Right atrium auricular region (tissue), 2 donors: ENCODE measurements around the gene ANKRD6. TPM values are rescaled to one million over a fixed set of nuclear protein-coding genes. Genes with fewer than 3 reads are reported as not detected.

ENCODE experiments used
- DNase-seq: peaks from one replicate; pipeline ENCODE4 v3.0.0-alpha.2; 2019; ENCODE audit warnings: low spot score
- H3K27ac ChIP-seq, 2 donors: fragments of 200-600 bp; sonication (generic); 1 replicate in 1 of 2; 2 replicates in 1 of 2; pipeline ENCODE4 v1.5.1; 2016 to 2019
- H3K27me3 ChIP-seq, 2 donors: fragments of 200-600 bp; sonication (generic); one replicate each; pipeline versions ENCODE4 v1.5.1 to v1.6.0; 2017 to 2019
- H3K36me3 ChIP-seq: fragments of 200-600 bp; sonication (generic); one replicate; pipeline ENCODE4 v1.5.1; 2016
- H3K4me1 ChIP-seq, 2 donors: fragments of 200-600 bp; sonication (generic); one replicate each; pipeline versions ENCODE4 v1.5.1 to v1.6.0; 2017 to 2019
- H3K4me3 ChIP-seq, 2 donors: fragments of 200-600 bp; sonication (generic); 1 replicate in 1 of 2; 2 replicates in 1 of 2; pipeline ENCODE4 v1.5.1; 2017 to 2019; ENCODE audit warnings: mild to moderate bottlenecking in 1 of 2, moderate library complexity in 1 of 2
- H3K9me3 ChIP-seq, 2 donors: fragments of 200-600 bp; sonication (generic); one replicate each; pipeline ENCODE4 v1.5.1; 2019
- total RNA-seq, 2 donors: library from RNA; depleted of rRNA; stranded (reverse); fragments of >200 nt; gene quantifications; one replicate each; pipeline ENCODE4 v1.1.0, GENCODE V29; 2016
- TF ChIP-seq, protein P1 (sequence below), 2 donors: fragments of 200-600 bp; sonication (generic); IDR thresholded peaks; one replicate each; pipeline ENCODE4 v1.5.1; 2019; ENCODE audit warnings: antibody characterized with exemption in 2 of 2

The ANKRD6 gene
- total RNA-seq, 2 donors from 2014 or later = 9.2 to 12.3 TPM

DNA sequence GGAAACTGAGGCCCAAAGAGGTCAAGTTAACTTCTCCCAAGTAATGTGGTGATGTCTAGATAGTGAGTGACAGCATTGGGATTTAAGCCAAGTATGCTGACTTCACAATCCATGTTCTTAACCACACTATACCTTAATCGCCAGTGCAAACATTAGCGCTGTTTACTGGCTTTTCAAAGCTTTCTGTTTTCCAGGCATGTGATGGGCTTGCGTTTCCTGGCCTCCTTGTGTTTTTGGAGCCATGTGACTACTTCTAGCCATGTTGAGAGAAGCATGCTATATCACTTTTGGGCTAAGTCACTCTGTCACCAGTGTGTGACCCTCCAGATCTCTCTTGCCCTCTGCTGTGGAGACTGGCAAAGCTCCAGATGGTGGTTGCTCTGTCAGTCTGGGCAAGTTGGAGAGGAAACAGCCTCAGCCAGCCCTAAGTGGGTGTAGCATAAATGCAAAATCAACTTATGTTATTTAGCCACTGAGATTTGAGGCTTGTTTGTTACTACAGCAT is 76.9 kb downstream of the ANKRD6 start:
- peaks cover 0 to 13% of the 10 kb centered on the region in 2 donors for H3K4me1 ChIP-seq
- TF ChIP-seq, protein P1, sequence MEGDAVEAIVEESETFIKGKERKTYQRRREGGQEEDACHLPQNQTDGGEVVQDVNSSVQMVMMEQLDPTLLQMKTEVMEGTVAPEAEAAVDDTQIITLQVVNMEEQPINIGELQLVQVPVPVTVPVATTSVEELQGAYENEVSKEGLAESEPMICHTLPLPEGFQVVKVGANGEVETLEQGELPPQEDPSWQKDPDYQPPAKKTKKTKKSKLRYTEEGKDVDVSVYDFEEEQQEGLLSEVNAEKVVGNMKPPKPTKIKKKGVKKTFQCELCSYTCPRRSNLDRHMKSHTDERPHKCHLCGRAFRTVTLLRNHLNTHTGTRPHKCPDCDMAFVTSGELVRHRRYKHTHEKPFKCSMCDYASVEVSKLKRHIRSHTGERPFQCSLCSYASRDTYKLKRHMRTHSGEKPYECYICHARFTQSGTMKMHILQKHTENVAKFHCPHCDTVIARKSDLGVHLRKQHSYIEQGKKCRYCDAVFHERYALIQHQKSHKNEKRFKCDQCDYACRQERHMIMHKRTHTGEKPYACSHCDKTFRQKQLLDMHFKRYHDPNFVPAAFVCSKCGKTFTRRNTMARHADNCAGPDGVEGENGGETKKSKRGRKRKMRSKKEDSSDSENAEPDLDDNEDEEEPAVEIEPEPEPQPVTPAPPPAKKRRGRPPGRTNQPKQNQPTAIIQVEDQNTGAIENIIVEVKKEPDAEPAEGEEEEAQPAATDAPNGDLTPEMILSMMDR (IDR thresholded peaks at IDR 0.05) = no peak
- H3K4me3 ChIP-seq = no peak overlapping the region
- H3K27me3 ChIP-seq = no peaks in the 10 kb centered on the region
- no peaks in the 10 kb centered on the region for H3K9me3 ChIP-seq
- H3K36me3 ChIP-seq = no peaks in the 10 kb centered on the region
- H3K27ac ChIP-seq = no peak overlapping the region
- DNase-seq = no peak

DNA sequence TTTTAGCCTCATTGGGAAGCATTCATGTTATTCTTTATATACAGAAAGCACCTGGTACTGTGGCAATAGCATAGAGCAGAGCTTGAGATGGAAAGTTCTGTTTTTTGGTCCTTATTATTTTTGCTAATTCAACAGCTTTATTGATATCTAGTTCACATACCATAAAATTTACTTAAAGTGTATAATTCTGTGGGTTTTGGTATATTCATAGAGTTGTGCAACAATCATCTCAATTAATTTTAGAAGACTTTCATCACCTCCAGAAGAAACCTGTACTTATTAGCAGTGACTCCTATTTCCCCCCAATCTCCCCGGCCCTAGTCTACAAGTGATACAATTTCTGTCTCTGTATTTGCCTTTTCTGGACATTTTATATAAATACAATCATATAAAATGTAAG is 77.4 kb downstream of the ANKRD6 start:
- H3K27me3 ChIP-seq = no peaks in the 10 kb centered on the region
- no peak for DNase-seq
- H3K9me3 ChIP-seq = no peaks in the 10 kb centered on the region
- TF ChIP-seq, protein P1 (IDR thresholded peaks at IDR 0.05) = no peak
- H3K4me1 ChIP-seq = peaks cover 0 to 13% of the 10 kb centered on the region in 2 donors
- no peak overlapping the region for H3K27ac ChIP-seq
- H3K4me3 ChIP-seq = no peak overlapping the region
- no peaks in the 10 kb centered on the region for H3K36me3 ChIP-seq

DNA sequence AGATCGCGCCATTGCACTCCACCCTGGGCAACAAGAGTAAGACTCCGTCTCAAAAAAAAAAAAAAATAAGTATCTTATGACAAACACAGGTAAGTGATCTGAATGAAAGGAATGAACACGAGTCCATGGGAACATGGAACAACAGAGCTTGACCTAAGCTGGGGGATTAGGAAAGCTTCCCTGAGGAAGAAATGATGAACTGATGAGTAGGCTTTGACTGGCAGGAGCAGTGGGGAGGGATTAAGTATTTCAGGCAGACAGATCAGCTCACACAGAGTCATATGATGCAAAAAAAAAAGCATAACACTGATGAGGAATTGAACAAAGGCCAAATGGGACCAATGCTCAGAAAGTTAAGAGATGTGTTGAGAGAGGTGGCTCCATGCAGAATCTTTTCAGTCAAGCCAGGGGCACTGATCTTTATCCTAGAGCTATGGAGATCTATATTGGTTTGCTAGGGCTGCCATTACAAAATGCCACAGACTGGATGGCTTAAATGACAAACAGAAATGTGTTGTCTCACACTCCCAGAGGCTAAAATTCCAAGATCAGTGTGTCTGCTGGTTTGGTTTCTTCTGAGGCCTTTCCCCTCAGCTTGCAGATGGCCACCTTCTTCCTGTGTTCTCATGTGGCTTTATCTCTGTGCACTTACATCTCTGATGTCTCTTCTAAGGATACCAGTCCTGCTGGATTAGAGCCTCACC is 85.6 kb downstream of the ANKRD6 start:
- Histone ChIP-seq H3K9me3 (no peaks in the 10 kb centered on the region), H3K27me3 (no peaks in the 10 kb centered on the region), H3K27ac (no peak overlapping the region), H3K4me3 (no peak overlapping the region), H3K36me3 (no peaks in the 10 kb centered on the region), H3K4me1 (no peaks in the 10 kb centered on the region)
- no peak for DNase-seq
- TF ChIP-seq, protein P1 (IDR thresholded peaks at IDR 0.05) = no peak

DNA sequence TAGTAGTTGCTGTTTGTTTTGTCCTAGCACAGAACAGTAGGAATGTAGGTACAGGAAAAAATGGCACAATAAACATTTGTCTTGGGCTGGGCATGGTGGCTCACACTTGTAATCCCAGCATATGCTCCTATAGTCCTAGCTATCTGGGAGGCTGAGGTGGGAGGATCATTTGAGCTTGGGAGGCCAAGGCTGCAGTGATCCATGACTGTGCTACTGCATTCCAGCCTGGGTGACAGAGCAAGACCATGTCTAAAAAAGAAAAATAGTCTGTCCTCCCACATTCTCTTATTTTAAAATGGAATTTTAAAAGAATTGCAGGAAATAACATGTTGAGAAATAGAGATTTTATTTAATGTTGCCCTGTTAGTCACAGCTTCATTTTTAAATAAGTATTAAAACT is 87.8 kb downstream of the ANKRD6 start:
- DNase-seq = no peak
- H3K36me3 ChIP-seq = no peaks in the 10 kb centered on the region
- TF ChIP-seq, protein P1 (IDR thresholded peaks at IDR 0.05) = no peak
- no peaks in the 10 kb centered on the region for H3K27me3 ChIP-seq
- no peak overlapping the region for H3K4me3 ChIP-seq
- H3K9me3 ChIP-seq = no peaks in the 10 kb centered on the region
- H3K27ac ChIP-seq = no peak overlapping the region
- no peaks in the 10 kb centered on the region for H3K4me1 ChIP-seq

DNA sequence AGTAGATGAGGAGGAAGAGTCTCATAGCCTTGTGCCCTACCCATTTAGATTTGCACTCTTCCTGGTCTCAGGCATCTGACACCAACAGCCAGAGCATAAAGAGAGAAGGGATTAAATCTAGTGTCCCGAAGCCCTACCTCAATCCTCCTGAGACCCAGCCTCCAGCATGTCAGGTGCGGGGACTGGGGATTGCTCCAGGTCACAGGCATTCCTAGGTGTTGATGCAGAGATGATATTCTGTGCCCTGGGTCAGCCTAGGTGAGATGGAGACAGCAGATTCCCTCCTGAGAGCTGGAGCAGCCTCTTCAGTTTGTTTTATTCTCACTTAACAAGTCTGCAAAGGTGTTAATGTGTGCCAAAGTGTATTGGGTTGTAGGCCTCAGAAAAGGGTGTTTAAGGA is 89.8 kb downstream of the ANKRD6 start:
- H3K27me3 ChIP-seq = no peaks in the 10 kb centered on the region
- TF ChIP-seq, protein P1 (IDR thresholded peaks at IDR 0.05) = no peak
- H3K36me3 ChIP-seq = no peaks in the 10 kb centered on the region
- no peaks in the 10 kb centered on the region for H3K4me1 ChIP-seq
- H3K9me3 ChIP-seq = no peaks in the 10 kb centered on the region
- no peak for DNase-seq
- H3K4me3 ChIP-seq = no peak overlapping the region
- no peak overlapping the region for H3K27ac ChIP-seq
